Measurements from ENCODE around the gene IRAK2.

- TF ChIP-seq, protein P1, sequence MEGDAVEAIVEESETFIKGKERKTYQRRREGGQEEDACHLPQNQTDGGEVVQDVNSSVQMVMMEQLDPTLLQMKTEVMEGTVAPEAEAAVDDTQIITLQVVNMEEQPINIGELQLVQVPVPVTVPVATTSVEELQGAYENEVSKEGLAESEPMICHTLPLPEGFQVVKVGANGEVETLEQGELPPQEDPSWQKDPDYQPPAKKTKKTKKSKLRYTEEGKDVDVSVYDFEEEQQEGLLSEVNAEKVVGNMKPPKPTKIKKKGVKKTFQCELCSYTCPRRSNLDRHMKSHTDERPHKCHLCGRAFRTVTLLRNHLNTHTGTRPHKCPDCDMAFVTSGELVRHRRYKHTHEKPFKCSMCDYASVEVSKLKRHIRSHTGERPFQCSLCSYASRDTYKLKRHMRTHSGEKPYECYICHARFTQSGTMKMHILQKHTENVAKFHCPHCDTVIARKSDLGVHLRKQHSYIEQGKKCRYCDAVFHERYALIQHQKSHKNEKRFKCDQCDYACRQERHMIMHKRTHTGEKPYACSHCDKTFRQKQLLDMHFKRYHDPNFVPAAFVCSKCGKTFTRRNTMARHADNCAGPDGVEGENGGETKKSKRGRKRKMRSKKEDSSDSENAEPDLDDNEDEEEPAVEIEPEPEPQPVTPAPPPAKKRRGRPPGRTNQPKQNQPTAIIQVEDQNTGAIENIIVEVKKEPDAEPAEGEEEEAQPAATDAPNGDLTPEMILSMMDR (conservative IDR thresholded peaks at IDR 0.05; ENCODE audit: low read length): no peak
- no peak for TF ChIP-seq EZH2phosphoT487 (IDR thresholded peaks at IDR 0.05; ENCODE audit: borderline replicate concordance)
These were observed 61.6 kb downstream of the IRAK2 start for GRCh38 chr3:10226293-10226692.
